HCT116 (cell line): ENCODE results near the gene DNAJA4. TPM values are rescaled to one million over a fixed set of nuclear protein-coding genes. Genes with fewer than 3 reads are reported as not detected.

ENCODE experiments used
- ATAC-seq: fragments of 200-7000 bp; cut with Tn5 transposase; 2 replicates; pipeline ENCODE4 v1.9.1; 2020; ENCODE audit warnings: mild to moderate bottlenecking, moderate library complexity
- BruUV-seq: library from RNA; stranded (reverse); fragments of 400-500 nt; replicated peaks from 2 replicates; lab custom pipeline; 2021; lab: Mats Ljungman, UMichigan
- CTCF ChIA-PET: fragments of 300-600 bp; sonication (Branson Sonifier 250); formaldehyde crosslinking; loops from one replicate; lab custom pipeline; 2021; ENCODE audit warnings: antibody characterized with exemption; lab: Charles Lee
- POLR2A ChIA-PET: fragments of 300-600, 350-600 bp; sonication (Branson Sonifier 250); formaldehyde crosslinking; loops from one replicate; lab custom pipeline; 2021; ENCODE audit warnings: antibody characterized with exemption; lab: Charles Lee
- RAD21 ChIA-PET, 2 experiments: fragments of 300-600 bp; sonication (Branson Sonifier 250); formaldehyde crosslinking; loops; one replicate each; lab custom pipeline; 2023; ENCODE audit warnings: low total read pairs in 2 of 2; ENCODE audit not compliant: uncharacterized antibody in 2 of 2, unreplicated experiment in 2 of 2, low non-redundant PET in 1 of 2; lab: Charles Lee
- DNase-seq: peaks from one replicate; pipeline ENCODE4 v3.0.0-alpha.2; 2010; ENCODE audit warnings: low read depth, low spot score
- H2AFZ ChIP-seq: fragments of 200-600 bp; shearing (Covaris generic), sonication (generic); 2 replicates; pipeline ENCODE4 v1.6.1; 2017; ENCODE audit warnings: low read depth, mixed run types, mixed read lengths, antibody characterized with exemption, low read length; ENCODE audit not compliant: poor library complexity, severe bottlenecking
- H3K27ac ChIP-seq: 2 replicates; pipeline ENCODE4 v1.5.1; 2012; ENCODE audit warnings: low read depth, low read length
- H3K27me3 ChIP-seq: fragments of 200-600 bp; sonication (generic); 2 replicates; pipeline ENCODE4 v1.6.1; 2016; ENCODE audit warnings: mixed run types, low read length, mixed read lengths; ENCODE audit not compliant: insufficient read depth
- H3K36me3 ChIP-seq, 2 experiments: fragments of 200-500 bp in 1 of 2; fragments of 200-600 bp in 1 of 2; sonication (Bioruptor generic) in 1 of 2; sonication (generic) in 1 of 2; 2 replicates each; pipeline versions ENCODE4 v1.5.1 to v1.6.1; 2014 to 2016; ENCODE audit warnings: low read length in 2 of 2, inconsistent platforms in 1 of 2, mixed read lengths in 1 of 2, mixed run types in 1 of 2; ENCODE audit not compliant: insufficient read depth in 2 of 2, control insufficient read depth in 1 of 2
- H3K4me1 ChIP-seq, 2 experiments: fragments of 200-600 bp in 1 of 2; sonication (generic) in 1 of 2; 2 replicates each; pipeline versions ENCODE4 v1.5.1 to v1.6.1; 2012 to 2017; ENCODE audit warnings: low read length in 2 of 2, inconsistent platforms in 1 of 2, mild to moderate bottlenecking in 1 of 2, mixed read lengths in 1 of 2, mixed run types in 1 of 2, moderate library complexity in 1 of 2; ENCODE audit not compliant: insufficient read depth in 2 of 2, control insufficient read depth in 1 of 2
- H3K4me2 ChIP-seq: fragments of 200-600 bp; sonication (generic); 2 replicates; pipeline ENCODE4 v1.6.1; 2017; ENCODE audit warnings: mixed run types, low read length, mixed read lengths
- H3K4me3 ChIP-seq, 2 experiments: fragments of 200-600 bp in 1 of 2; sonication (generic) in 1 of 2; replicated peaks in 1 of 2; 2 replicates each; pipeline ENCODE4 v1.5.1; 2011 to 2016; ENCODE audit warnings: low read length in 2 of 2, control low read depth in 1 of 2, low read depth in 1 of 2, mild to moderate bottlenecking in 1 of 2, mixed read lengths in 1 of 2, mixed run types in 1 of 2
- H3K79me2 ChIP-seq: fragments of 200-600 bp; sonication (generic); 2 replicates; pipeline ENCODE4 v1.6.1; 2017; ENCODE audit warnings: mild to moderate bottlenecking, mixed run types, low read length, moderate library complexity, mixed read lengths; ENCODE audit not compliant: insufficient read depth
- H3K9ac ChIP-seq: fragments of 200-600 bp; sonication (generic); 2 replicates; pipeline ENCODE4 v1.6.1; 2016; ENCODE audit warnings: low read length, mixed read lengths
- H3K9me2 ChIP-seq: fragments of 200-600 bp; sonication (generic), shearing (Covaris generic); 2 replicates; pipeline ENCODE4 v1.6.1; 2017; ENCODE audit warnings: mixed run types, mild to moderate bottlenecking, moderate library complexity; ENCODE audit not compliant: insufficient read depth
- H3K9me3 ChIP-seq, 2 experiments: fragments of 200-500 bp in 1 of 2; fragments of 200-600 bp in 1 of 2; sonication (Bioruptor generic) in 1 of 2; sonication (generic) in 1 of 2; 2 replicates each; pipeline ENCODE4 v1.6.1; 2014 to 2017; ENCODE audit warnings: low read length in 2 of 2, mixed read lengths in 2 of 2, inconsistent platforms in 1 of 2, low read depth in 1 of 2, mild to moderate bottlenecking in 1 of 2, mixed run types in 1 of 2, moderate library complexity in 1 of 2; ENCODE audit not compliant: control insufficient read depth in 1 of 2, insufficient read depth in 1 of 2
- H4K20me1 ChIP-seq: fragments of 200-600 bp; sonication (generic), shearing (Covaris generic); 2 replicates; pipeline ENCODE4 v1.6.1; 2017; ENCODE audit warnings: mixed run types, mild to moderate bottlenecking, moderate library complexity; ENCODE audit not compliant: insufficient read depth
- CBX3 ChIP-seq: IDR thresholded peaks from 2 replicates; pipeline ENCODE4 v1.6.1; 2012; ENCODE audit warnings: low read depth
- CEBPB ChIP-seq: IDR thresholded peaks from 2 replicates; pipeline ENCODE4 v1.6.1; 2012; ENCODE audit warnings: low read depth
- EGR1 ChIP-seq: IDR thresholded peaks from 2 replicates; pipeline ENCODE4 v1.6.1; 2012; ENCODE audit warnings: low read depth
- POLR2AphosphoS5 ChIP-seq: IDR thresholded peaks from 2 replicates; pipeline ENCODE4 v1.6.1; 2011; ENCODE audit warnings: mild to moderate bottlenecking, low read depth, low read length, moderate library complexity
- RAD21 ChIP-seq: IDR thresholded peaks from 2 replicates; pipeline ENCODE4 v1.6.1; 2012; ENCODE audit warnings: low read depth, mild to moderate bottlenecking
- SIN3A ChIP-seq: IDR thresholded peaks from 2 replicates; pipeline ENCODE4 v1.6.1; 2012; ENCODE audit warnings: low read depth
- SP1 ChIP-seq: IDR thresholded peaks from 2 replicates; pipeline ENCODE4 v1.6.1; 2012; ENCODE audit warnings: low read depth
- ZFX ChIP-seq: fragments of 450-650 bp; IDR thresholded peaks from 2 replicates; pipeline ENCODE4 v1.6.1; 2017
- intact Hi-C: fragments of 100-400 bp; cut with micrococcal nuclease; formaldehyde crosslinking; loops from 2 replicates; pipeline ENCODE4 v1.10.0; 2022
- total RNA-seq: library from RNA; stranded (reverse); gene quantifications from one replicate; pipeline ENCODE4 v1.2.1, GENCODE V29; 2021; ENCODE audit not compliant: unreplicated experiment
- TF ChIP-seq, protein P1 (sequence below): IDR thresholded peaks from 2 replicates; pipeline ENCODE4 v1.6.1; 2011; ENCODE audit warnings: mild to moderate bottlenecking, low read length, moderate library complexity; ENCODE audit not compliant: insufficient replicate concordance; ENCODE audit errors: extremely low read depth
- TF ChIP-seq, protein P2 (sequence below): IDR thresholded peaks from 2 replicates; pipeline ENCODE4 v1.6.1; 2012
- TF ChIP-seq, protein P3 (sequence below): IDR thresholded peaks from 2 replicates; pipeline ENCODE4 v1.6.1; 2012
- TF ChIP-seq, protein P4 (sequence below), 3 experiments: fragments of 200-600 bp in 1 of 3; sonication (generic) in 1 of 3; IDR thresholded peaks in 2 of 3; conservative IDR thresholded peaks in 1 of 3; 2 replicates each; pipeline ENCODE4 v1.5.1; 2012 to 2017; ENCODE audit warnings: low read depth in 2 of 3, low read length in 2 of 3, antibody characterized with exemption in 1 of 3, borderline replicate concordance in 1 of 3, control low read depth in 1 of 3, mild to moderate bottlenecking in 1 of 3, mixed read lengths in 1 of 3, mixed run types in 1 of 3, moderate library complexity in 1 of 3; ENCODE audit not compliant: insufficient read depth in 1 of 3

Gene DNAJA4
- total RNA-seq, 1 experiment from 2014 or later, result 66.6 TPM

DNA sequence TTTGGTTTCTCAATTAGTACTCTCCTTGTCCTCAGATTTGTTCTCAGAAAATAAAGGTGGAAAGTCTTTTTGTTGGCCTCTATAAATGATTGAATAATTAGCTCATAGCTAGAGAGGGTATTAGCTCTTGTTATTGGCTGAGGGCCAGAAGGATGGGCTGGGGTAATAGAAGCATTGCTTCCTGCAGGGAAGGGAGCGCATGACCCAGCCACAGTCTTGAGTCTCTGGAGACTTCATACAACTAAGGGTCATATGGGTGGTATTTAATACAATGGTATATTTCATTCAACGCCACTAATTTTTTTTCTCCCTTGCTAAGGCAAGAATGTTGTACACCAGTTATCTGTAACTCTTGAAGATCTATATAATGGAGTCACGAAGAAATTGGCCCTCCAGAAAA is 8.4 kb downstream of the DNAJA4 start (continued):
- no peak for TF ChIP-seq EGR1
- no peak for TF ChIP-seq SIN3A
- no peak for TF ChIP-seq ZFX
- TF ChIP-seq POLR2AphosphoS5, result no peak
- no peak for TF ChIP-seq SP1

DNA sequence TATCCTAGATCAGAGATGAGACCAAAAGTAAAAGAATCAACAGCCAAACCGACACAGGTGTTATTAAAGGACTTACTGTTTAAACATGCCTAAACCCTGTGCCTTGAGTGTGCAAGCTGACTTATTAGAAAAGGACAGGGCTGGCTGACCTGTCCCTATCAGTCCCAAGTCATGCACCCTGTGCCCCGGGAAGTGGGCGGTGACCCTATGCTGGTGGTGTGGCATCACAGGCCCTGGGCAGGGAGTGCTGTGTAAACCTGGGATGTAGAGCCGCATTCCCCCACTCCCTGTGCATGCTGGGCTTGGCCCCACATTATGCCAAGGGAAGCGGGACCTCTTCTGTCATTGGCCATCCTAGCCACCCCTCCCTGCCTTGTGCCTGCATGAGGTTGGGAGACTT is 10.6 kb downstream of the DNAJA4 start:
- no peak overlapping the region for H3K27ac ChIP-seq
- DNase-seq (no peak), ATAC-seq (no peak)
- no peaks in the 10 kb centered on the region for H4K20me1 ChIP-seq
- ChIA-PET CTCF (no interaction called here), POLR2A (no interaction called here), RAD21 (no interaction called here)
- no peak overlapping the region for H3K9ac ChIP-seq
- H3K9me3 ChIP-seq, result no peaks in the 10 kb centered on the region
- TF ChIP-seq CBX3, result no peak
- TF ChIP-seq, protein P1, sequence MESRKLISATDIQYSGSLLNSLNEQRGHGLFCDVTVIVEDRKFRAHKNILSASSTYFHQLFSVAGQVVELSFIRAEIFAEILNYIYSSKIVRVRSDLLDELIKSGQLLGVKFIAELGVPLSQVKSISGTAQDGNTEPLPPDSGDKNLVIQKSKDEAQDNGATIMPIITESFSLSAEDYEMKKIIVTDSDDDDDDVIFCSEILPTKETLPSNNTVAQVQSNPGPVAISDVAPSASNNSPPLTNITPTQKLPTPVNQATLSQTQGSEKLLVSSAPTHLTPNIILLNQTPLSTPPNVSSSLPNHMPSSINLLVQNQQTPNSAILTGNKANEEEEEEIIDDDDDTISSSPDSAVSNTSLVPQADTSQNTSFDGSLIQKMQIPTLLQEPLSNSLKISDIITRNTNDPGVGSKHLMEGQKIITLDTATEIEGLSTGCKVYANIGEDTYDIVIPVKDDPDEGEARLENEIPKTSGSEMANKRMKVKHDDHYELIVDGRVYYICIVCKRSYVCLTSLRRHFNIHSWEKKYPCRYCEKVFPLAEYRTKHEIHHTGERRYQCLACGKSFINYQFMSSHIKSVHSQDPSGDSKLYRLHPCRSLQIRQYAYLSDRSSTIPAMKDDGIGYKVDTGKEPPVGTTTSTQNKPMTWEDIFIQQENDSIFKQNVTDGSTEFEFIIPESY, result no peak
- TF ChIP-seq, protein P2, sequence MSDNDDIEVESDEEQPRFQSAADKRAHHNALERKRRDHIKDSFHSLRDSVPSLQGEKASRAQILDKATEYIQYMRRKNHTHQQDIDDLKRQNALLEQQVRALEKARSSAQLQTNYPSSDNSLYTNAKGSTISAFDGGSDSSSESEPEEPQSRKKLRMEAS, result no peak
- TF ChIP-seq, protein P3, sequence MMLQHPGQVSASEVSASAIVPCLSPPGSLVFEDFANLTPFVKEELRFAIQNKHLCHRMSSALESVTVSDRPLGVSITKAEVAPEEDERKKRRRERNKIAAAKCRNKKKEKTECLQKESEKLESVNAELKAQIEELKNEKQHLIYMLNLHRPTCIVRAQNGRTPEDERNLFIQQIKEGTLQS, result no peak
- TF ChIP-seq, protein P4, sequence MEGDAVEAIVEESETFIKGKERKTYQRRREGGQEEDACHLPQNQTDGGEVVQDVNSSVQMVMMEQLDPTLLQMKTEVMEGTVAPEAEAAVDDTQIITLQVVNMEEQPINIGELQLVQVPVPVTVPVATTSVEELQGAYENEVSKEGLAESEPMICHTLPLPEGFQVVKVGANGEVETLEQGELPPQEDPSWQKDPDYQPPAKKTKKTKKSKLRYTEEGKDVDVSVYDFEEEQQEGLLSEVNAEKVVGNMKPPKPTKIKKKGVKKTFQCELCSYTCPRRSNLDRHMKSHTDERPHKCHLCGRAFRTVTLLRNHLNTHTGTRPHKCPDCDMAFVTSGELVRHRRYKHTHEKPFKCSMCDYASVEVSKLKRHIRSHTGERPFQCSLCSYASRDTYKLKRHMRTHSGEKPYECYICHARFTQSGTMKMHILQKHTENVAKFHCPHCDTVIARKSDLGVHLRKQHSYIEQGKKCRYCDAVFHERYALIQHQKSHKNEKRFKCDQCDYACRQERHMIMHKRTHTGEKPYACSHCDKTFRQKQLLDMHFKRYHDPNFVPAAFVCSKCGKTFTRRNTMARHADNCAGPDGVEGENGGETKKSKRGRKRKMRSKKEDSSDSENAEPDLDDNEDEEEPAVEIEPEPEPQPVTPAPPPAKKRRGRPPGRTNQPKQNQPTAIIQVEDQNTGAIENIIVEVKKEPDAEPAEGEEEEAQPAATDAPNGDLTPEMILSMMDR (IDR thresholded peaks at IDR 0.05 in 2 of 3, conservative IDR thresholded peaks at IDR 0.05 in 1 of 3; ENCODE audit: borderline replicate concordance in 1 of 3, insufficient read depth in 1 of 3, low read depth in 2 of 3, low read length in 2 of 3), result no peak
- no peak for TF ChIP-seq CEBPB
- no peak for TF ChIP-seq SP1
- no peak for TF ChIP-seq RAD21
- no peak for TF ChIP-seq EGR1
- H3K36me3 ChIP-seq, result peaks cover 45 to 57% of the 10 kb centered on the region in 2 experiments
- H2AFZ ChIP-seq, result no peak overlapping the region
- H3K4me1 ChIP-seq, result no peaks in the 10 kb centered on the region
- no peaks in the 10 kb centered on the region for H3K27me3 ChIP-seq
- H3K4me3 ChIP-seq, result no peak overlapping the region
- intact Hi-C loops, result no loop called here
- H3K4me2 ChIP-seq, result no peak overlapping the region
- BruUV-seq, result no TSS peak
- no peaks in the 10 kb centered on the region for H3K9me2 ChIP-seq
- H3K79me2 ChIP-seq, result peaks cover 74% of the 10 kb centered on the region
